ENCODE results near the gene THAP4.

The THAP4 gene

DNA sequence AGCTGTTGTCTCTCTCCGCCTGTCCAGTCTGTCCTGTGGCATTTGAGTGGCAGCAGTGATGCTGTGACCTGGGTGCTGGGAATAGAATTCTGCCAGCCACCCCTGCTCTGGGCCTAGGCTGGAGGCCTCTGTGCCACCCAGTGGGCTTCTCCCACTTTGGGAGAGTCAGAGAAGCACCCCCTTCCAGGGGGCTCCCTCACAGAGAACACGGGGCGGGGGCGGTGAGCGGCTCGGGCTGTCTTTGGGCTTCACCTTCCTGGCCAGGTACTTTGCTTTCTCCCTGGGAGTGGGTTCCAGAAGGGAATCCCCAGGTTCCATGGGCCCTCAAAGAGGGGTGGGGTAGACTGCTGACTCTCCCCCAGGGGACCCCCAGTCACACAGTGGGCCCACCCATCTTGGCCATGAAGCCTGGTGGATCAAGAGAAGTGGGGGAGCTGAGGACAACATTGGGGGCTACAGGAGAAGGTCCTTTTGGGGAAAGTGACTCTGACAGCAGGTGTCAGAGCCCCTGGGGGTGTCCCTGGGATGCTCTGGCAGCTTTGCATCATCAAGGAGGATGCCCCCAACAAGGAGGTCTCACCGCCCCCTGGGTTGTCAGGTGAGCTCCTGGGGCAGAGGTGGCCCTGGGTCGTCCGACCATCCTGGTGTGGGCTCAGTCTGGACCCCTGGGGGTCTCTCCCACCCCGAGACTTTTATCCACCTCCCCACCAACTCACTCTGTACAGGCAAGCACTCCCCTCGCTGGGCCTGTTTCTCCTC is 97.2 kb downstream of the THAP4 start:
- H3K4me2 ChIP-seq (ENCODE audit: low read depth, low read length): no peak overlapping the region
- no peaks in the 10 kb centered on the region for H3K4me1 ChIP-seq (ENCODE audit: low read length)
- H3K4me3 ChIP-seq (ENCODE audit: low read length): no peak overlapping the region
- H3F3A ChIP-seq (ENCODE audit: insufficient read depth, low read length): no peaks in the 10 kb centered on the region
- H2AFZ ChIP-seq (ENCODE audit: low read length): no peak overlapping the region
- no peak for DNase-seq
- H3K9me3 ChIP-seq (replicated peaks; ENCODE audit: insufficient read depth, low read length): no peaks in the 10 kb centered on the region
- peaks cover 4% of the 10 kb centered on the region; the same call in 1 of the 2 replicates for H3K27me3 ChIP-seq (replicated peaks; ENCODE audit: insufficient read depth, low read length)
- TF ChIP-seq, protein P1, sequence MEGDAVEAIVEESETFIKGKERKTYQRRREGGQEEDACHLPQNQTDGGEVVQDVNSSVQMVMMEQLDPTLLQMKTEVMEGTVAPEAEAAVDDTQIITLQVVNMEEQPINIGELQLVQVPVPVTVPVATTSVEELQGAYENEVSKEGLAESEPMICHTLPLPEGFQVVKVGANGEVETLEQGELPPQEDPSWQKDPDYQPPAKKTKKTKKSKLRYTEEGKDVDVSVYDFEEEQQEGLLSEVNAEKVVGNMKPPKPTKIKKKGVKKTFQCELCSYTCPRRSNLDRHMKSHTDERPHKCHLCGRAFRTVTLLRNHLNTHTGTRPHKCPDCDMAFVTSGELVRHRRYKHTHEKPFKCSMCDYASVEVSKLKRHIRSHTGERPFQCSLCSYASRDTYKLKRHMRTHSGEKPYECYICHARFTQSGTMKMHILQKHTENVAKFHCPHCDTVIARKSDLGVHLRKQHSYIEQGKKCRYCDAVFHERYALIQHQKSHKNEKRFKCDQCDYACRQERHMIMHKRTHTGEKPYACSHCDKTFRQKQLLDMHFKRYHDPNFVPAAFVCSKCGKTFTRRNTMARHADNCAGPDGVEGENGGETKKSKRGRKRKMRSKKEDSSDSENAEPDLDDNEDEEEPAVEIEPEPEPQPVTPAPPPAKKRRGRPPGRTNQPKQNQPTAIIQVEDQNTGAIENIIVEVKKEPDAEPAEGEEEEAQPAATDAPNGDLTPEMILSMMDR (IDR thresholded peaks at IDR 0.05; ENCODE audit: low read length): no peak
- no peak for TF ChIP-seq EZH2 (optimal IDR thresholded peaks at IDR 0.05; ENCODE audit: low read depth, low read length)
- no peak for TF ChIP-seq EZH2phosphoT487 (IDR thresholded peaks at IDR 0.05; ENCODE audit: low read length)
- no peaks in the 10 kb centered on the region for H4K20me1 ChIP-seq (ENCODE audit: insufficient read depth, low read length)
- no peaks in the 10 kb centered on the region for H3K36me3 ChIP-seq (replicated peaks; ENCODE audit: insufficient read depth, low read length)
- H3K9ac ChIP-seq (ENCODE audit: low read length): no peak overlapping the region
- H3K79me2 ChIP-seq (ENCODE audit: low read length): no peaks in the 10 kb centered on the region
- H3K27ac ChIP-seq (ENCODE audit: low read length): no peak overlapping the region
- H3K9me2 ChIP-seq (replicated peaks; ENCODE audit: insufficient read depth, low read length): no peaks in the 10 kb centered on the region

DNA sequence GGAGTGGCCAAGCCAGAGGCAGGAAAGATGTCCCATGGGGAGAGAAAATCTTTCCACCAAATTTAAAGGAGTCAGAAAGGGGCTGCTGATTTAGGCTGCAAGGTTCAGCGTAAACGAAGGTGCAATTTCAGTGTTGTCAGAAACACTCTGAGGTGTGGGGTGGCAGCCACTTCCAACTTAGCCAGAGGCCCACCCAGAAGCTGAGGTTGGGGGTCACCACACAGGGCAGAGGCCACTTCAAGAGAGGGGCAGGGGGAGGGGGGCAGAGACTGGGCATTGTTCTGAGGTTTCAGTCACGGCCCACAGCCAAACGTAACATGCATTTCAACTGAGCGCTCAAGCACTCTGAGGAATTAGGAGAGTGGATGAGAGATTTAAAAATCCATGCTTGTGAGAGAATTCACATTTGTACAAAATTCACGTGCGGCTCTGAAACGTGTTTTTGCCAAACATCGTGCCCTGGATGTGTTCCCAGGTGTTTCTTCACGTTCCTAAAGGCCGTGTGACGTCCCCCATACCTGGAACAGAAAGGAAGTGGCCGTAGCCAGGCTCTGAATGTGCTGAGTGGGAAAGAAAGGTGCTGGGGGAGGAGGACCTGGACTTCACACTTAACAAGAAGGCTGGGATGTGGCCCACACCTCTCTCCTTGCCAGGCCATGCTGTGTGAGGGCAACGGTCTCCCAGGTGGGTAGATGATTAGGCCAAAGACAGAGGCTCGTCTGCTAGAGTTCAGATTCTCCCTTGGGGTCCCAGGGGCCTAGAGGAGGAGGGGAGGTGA is 97.9 kb downstream of the THAP4 start:
- peaks cover 8% of the 10 kb centered on the region for H3K27me3 ChIP-seq (replicated peaks; ENCODE audit: insufficient read depth, low read length)
- no peaks in the 10 kb centered on the region for H3F3A ChIP-seq (ENCODE audit: insufficient read depth, low read length)
- H3K36me3 ChIP-seq (replicated peaks; ENCODE audit: insufficient read depth, low read length): no peaks in the 10 kb centered on the region
- H4K20me1 ChIP-seq (ENCODE audit: insufficient read depth, low read length): no peaks in the 10 kb centered on the region
- H3K4me1 ChIP-seq (ENCODE audit: low read length): no peaks in the 10 kb centered on the region
- DNase-seq: no peak
- no peak overlapping the region for H3K9ac ChIP-seq (ENCODE audit: low read length)
- H3K27ac ChIP-seq (ENCODE audit: low read length): no peak overlapping the region
- no peaks in the 10 kb centered on the region for H3K9me3 ChIP-seq (replicated peaks; ENCODE audit: insufficient read depth, low read length)
- H3K4me3 ChIP-seq (ENCODE audit: low read length): no peak overlapping the region
- H3K9me2 ChIP-seq (replicated peaks; ENCODE audit: insufficient read depth, low read length): no peaks in the 10 kb centered on the region
- H2AFZ ChIP-seq (ENCODE audit: low read length): no peak overlapping the region
- H3K79me2 ChIP-seq (ENCODE audit: low read length): no peaks in the 10 kb centered on the region
- H3K4me2 ChIP-seq (ENCODE audit: low read depth, low read length): no peak overlapping the region
- no peak for TF ChIP-seq EZH2 (optimal IDR thresholded peaks at IDR 0.05; ENCODE audit: low read depth, low read length)
- no peak for TF ChIP-seq EZH2phosphoT487 (IDR thresholded peaks at IDR 0.05; ENCODE audit: low read length)
- TF ChIP-seq, protein P1 (IDR thresholded peaks at IDR 0.05; ENCODE audit: low read length): no peak

DNA sequence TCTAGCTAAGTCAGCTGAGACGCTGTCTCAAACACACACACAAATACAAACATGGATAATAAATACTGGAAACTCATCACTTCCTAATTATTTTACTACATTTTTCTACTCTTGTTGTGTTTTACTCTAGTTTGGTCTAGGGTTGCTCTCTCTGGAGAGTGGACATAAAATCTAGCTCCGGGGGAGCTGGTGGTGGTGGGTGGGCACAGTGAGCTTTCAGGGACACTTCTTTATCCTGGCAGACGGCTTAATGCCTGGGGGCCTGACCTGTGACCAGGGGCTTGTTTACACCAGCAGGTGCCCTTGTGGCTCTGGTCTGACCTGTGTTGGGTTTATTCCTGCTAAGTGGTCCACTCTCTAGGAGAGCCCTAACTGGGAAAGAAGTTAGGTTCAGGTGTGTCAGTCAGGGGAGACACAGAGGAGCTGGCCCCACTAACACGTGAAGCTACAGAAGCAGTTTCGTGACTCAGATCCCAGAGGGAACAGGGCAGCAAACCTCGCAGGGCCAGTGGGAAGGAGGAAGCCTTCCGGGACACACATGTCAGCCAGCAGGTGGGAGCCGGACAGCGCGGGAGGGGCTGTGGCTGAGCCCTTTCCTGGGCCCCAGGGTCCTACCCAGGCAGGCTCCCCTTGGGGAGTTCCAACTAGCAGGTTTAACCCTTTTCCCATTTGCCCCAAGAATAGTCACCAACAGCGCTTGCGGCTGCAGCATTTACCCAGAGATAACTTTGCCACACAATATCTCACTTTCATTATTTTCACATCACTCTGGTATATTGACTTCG is 100.9 kb downstream of the THAP4 start:
- Histone ChIP-seq H3K9me3 (replicated peaks; ENCODE audit: insufficient read depth, low read length) (no peaks in the 10 kb centered on the region), H3K4me3 (ENCODE audit: low read length) (no peak overlapping the region), H3K4me2 (ENCODE audit: low read depth, low read length) (no peak overlapping the region), H3F3A (ENCODE audit: insufficient read depth, low read length) (no peaks in the 10 kb centered on the region), H3K4me1 (ENCODE audit: low read length) (no peaks in the 10 kb centered on the region), H3K27ac (ENCODE audit: low read length) (no peak overlapping the region), H3K27me3 (replicated peaks; ENCODE audit: insufficient read depth, low read length) (peaks cover 22% of the 10 kb centered on the region), H3K9ac (ENCODE audit: low read length) (no peak overlapping the region), H3K36me3 (replicated peaks; ENCODE audit: insufficient read depth, low read length) (no peaks in the 10 kb centered on the region), H3K79me2 (ENCODE audit: low read length) (no peaks in the 10 kb centered on the region), H3K9me2 (replicated peaks; ENCODE audit: insufficient read depth, low read length) (no peaks in the 10 kb centered on the region), H4K20me1 (ENCODE audit: insufficient read depth, low read length) (no peaks in the 10 kb centered on the region), H2AFZ (ENCODE audit: low read length) (no peak overlapping the region)
- TF ChIP-seq EZH2phosphoT487 (IDR thresholded peaks at IDR 0.05; ENCODE audit: low read length) (no peak), EZH2 (optimal IDR thresholded peaks at IDR 0.05; ENCODE audit: low read depth, low read length) (no peak)
- TF ChIP-seq, protein P1 (IDR thresholded peaks at IDR 0.05; ENCODE audit: low read length): no peak
- no peak for DNase-seq

All from MM.1S (cell line).